ENCODE measurements around the gene HLX. TPM values are rescaled to one million over a fixed set of nuclear protein-coding genes. Genes with fewer than 3 reads are reported as not detected.

Gene HLX
- total RNA-seq, 1 donor from 2014 or later = 0.61 TPM

DNA sequence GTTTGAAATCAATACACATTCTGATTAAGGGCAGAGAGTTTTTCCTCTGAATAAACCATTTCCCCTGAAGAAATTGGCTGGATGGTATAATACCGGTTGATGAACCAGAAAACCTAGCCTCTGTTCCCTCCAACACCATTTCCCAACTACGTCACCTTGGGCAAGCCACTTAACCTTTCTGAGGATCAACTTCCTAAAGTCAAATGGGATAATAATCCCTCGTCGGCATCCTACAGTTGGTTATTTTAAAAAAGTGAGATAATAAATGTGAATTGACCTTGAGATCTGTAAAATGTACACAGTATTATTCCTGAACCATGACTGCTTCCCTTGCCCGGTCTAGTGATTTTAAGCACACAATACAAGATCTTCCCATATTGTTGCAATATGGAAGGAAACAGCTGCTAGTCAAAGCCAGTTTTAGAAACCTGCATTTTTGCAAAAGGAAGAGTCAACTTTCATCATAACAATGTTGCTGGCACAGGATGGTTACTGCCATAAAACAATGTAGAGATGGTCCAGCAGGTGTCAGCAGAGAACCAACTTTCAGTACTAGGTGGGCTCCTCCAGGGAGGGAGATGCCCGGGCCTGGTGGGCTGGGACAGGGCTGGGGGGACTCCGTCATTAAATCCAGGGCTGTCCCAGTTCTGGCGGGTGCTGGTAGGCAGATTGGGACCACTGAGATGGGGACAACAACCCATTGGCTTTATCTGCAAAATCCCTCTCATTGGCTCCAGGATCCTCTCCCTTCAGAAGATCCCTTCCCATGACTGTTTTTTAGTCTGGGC, 5.2 kb upstream of the HLX start:
- Mint-ChIP-seq H3K36me3 (ENCODE audit: low read depth) (no peaks in the 10 kb centered on the region), H3K27me3 (ENCODE audit: low read depth) (peaks cover 85% of the 10 kb centered on the region), H3K4me1 (peaks cover 21% of the 10 kb centered on the region), H3K9me3 (no peaks in the 10 kb centered on the region), H3K27ac (ENCODE audit: unreplicated experiment) (no peak overlapping the region), H3K4me3 (no peak overlapping the region)
- TF ChIP-seq, protein P1, sequence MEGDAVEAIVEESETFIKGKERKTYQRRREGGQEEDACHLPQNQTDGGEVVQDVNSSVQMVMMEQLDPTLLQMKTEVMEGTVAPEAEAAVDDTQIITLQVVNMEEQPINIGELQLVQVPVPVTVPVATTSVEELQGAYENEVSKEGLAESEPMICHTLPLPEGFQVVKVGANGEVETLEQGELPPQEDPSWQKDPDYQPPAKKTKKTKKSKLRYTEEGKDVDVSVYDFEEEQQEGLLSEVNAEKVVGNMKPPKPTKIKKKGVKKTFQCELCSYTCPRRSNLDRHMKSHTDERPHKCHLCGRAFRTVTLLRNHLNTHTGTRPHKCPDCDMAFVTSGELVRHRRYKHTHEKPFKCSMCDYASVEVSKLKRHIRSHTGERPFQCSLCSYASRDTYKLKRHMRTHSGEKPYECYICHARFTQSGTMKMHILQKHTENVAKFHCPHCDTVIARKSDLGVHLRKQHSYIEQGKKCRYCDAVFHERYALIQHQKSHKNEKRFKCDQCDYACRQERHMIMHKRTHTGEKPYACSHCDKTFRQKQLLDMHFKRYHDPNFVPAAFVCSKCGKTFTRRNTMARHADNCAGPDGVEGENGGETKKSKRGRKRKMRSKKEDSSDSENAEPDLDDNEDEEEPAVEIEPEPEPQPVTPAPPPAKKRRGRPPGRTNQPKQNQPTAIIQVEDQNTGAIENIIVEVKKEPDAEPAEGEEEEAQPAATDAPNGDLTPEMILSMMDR (conservative IDR thresholded peaks at IDR 0.05) = peak; percentile 79
- DNase-seq (ENCODE audit: low read depth, low spot score) = peak; percentile 50

DNA sequence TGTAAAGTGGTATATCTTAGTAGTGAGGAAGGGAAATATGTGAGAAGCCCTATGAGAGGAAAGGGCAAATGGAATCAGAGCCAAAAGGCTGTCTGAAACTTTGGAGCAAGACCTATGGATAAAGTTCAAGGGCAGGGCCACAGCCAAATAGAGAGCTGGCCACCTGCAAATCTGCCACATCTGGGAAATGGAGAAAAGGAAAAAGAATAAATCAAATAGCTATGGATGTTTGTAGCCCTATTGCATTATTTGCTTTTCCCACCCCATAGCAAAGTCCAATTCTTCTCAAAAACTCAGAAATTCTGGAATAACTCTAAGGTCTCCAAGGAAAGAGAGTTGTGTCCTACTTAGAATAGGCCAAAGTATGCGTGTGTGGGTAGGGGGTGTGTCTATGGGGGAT, 4.0 kb upstream of the HLX start:
- TF ChIP-seq, protein P1 (conservative IDR thresholded peaks at IDR 0.05) = no peak
- H3K4me3 Mint-ChIP-seq = no peak overlapping the region
- H3K9me3 Mint-ChIP-seq = no peaks in the 10 kb centered on the region
- no peaks in the 10 kb centered on the region for H3K36me3 Mint-ChIP-seq (ENCODE audit: low read depth)
- H3K27ac Mint-ChIP-seq (ENCODE audit: unreplicated experiment) = no peak overlapping the region
- DNase-seq (ENCODE audit: low read depth, low spot score) = no peak
- peaks cover 23% of the 10 kb centered on the region for H3K4me1 Mint-ChIP-seq
- H3K27me3 Mint-ChIP-seq (ENCODE audit: low read depth) = peaks cover 90% of the 10 kb centered on the region

DNA sequence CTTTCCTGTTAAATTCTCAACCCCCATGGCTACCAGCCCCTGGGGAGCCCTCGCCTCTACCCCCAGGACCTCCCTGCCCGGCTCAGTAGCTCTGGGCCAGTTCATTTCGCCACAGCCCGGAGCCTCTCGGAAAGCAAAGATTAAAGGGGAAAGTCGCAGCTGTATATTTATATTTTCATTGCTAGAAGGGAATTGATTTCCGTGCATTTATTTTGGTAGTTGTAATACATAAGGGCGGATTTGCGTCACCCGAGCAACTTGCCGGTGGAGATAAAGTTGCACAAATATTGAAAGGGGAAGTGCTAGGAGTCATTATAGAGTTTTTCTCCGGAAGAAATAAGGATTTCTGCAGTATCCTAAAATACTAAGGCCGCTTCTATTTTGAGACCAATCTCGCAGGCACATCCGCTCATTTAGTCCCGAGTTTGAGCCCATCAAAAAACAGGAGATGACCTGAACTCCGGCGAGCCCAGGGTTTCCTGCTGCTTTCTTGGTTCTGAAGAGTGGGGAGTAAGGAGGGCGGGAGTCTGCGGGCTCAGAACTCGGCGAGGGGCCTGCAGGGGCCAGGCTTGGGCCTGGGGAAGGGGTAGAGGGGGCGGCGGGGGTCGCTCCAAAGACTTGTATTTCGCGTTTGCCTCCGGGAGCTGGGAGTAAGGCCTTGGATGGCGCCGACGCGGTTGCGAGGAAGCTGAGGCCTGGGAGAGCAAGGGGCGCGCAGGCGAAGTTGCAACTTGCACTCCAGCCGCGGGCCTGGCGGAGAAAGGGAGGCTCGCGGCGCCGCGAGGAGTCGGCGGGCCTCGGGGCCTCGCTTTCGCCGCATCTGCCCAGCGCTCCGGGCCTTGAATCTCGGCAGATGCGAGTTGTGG, 2.5 kb upstream of the HLX start:
- peaks cover 23% of the 10 kb centered on the region for H3K4me1 Mint-ChIP-seq
- no peaks in the 10 kb centered on the region for H3K9me3 Mint-ChIP-seq
- DNase-seq (ENCODE audit: low read depth, low spot score) = no peak
- H3K27ac Mint-ChIP-seq (ENCODE audit: unreplicated experiment) = no peak overlapping the region
- H3K36me3 Mint-ChIP-seq (ENCODE audit: low read depth) = no peaks in the 10 kb centered on the region
- TF ChIP-seq, protein P1 (conservative IDR thresholded peaks at IDR 0.05) = no peak
- H3K4me3 Mint-ChIP-seq = peak overlapping the region; percentile 77
- peaks cover 99% of the 10 kb centered on the region for H3K27me3 Mint-ChIP-seq (ENCODE audit: low read depth)

DNA sequence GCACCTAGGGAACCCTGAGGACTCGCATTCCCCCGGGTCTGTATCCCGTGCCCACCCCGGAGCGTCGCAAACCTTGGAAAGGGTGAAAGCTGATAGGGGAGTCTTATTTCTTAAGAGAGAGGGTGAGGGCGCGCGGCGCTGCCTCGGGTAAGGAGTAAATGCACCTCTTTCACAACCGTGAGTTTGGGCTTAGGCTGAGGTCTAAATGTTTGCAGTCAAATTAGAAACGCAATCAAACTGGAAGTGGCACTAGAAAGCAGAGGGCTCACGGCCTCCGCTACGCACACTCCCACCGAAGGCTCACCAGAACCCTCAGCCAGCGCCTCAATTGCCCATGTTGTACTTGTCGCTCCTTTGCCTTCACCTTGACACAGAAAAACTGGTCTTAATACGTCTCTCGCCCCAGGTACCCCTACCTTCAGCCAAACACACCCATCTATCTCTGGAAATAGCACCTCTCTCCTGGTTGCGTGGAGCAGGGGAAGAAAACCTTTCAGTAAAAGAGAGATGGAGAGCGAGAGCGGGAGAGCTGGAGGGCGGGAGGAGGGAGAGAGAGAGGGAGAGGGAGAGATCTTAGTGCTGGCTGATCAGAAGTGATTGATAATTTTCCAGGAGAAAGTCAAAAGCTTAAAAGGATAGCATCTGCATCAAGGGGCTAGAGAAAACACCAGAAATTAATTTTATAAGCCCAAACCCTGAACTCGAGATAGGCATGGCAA, 1.7 kb upstream of the HLX start:
- Mint-ChIP-seq H3K36me3 (ENCODE audit: low read depth) (peaks cover 3% of the 10 kb centered on the region), H3K4me1 (peaks cover 31% of the 10 kb centered on the region), H3K9me3 (no peaks in the 10 kb centered on the region), H3K27me3 (ENCODE audit: low read depth) (peaks cover 99% of the 10 kb centered on the region), H3K27ac (ENCODE audit: unreplicated experiment) (no peak overlapping the region), H3K4me3 (peak overlapping the region; percentile 77)
- TF ChIP-seq, protein P1 (conservative IDR thresholded peaks at IDR 0.05) = no peak
- no peak for DNase-seq (ENCODE audit: low read depth, low spot score)

All from neural crest cell (in vitro differentiated cells).